Activated naive CD8-positive, alpha-beta T cell treated with anti-CD3 and anti-CD28 coated beads for 36 hours (primary cell): ENCODE measurements around the gene ZC3H12D. TPM values are rescaled to one million over a fixed set of nuclear protein-coding genes. Genes with fewer than 3 reads are reported as not detected.

Experiments used
- DNase-seq: peaks from one replicate; pipeline ENCODE4 v3.0.0; 2021
- H3K27ac Mint-ChIP-seq: one replicate; pipeline ENCODE4 v1.8.0; 2022; ENCODE audit warnings: mild to moderate bottlenecking, moderate library complexity, mixed read lengths
- H3K27me3 Mint-ChIP-seq: one replicate; pipeline ENCODE4 v1.8.0; 2022; ENCODE audit warnings: mild to moderate bottlenecking, mixed read lengths
- H3K36me3 Mint-ChIP-seq: one replicate; pipeline ENCODE4 v1.8.0; 2021; ENCODE audit warnings: mild to moderate bottlenecking, mixed read lengths
- H3K4me1 Mint-ChIP-seq: one replicate; pipeline ENCODE4 v1.8.0; 2021; ENCODE audit warnings: mixed read lengths
- H3K4me3 Mint-ChIP-seq: one replicate; pipeline ENCODE4 v1.8.0; 2022; ENCODE audit warnings: mild to moderate bottlenecking, moderate library complexity, mixed read lengths
- H3K9me3 Mint-ChIP-seq: one replicate; pipeline ENCODE4 v1.8.0; 2022; ENCODE audit warnings: mixed read lengths
- total RNA-seq, 2 experiments: library from RNA; stranded (reverse); gene quantifications; one replicate each; pipeline ENCODE4 v1.2.3, GENCODE V29; 2021

Gene ZC3H12D
- total RNA-seq, 2 experiments from 2014 or later: 27.9 to 28.0 TPM

DNA sequence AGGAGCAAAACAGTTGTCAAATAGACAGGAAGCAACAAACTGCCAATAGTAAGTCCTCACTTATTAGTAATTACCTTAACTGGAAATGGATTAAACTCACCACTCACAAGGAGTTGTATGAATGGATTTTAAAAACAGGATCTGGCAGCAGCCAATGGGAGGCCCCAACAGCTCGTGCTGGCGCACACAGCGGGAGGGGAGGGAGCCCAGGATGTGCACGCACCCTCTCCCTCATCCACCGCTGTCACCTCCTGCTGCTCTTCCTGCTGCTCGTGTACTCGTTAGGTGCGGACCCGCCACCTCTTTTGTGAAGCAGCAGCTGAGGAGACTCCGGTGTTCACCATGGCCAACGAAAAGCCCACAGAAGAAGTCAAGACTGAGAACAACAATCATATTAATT, 84.8 kb downstream of the ZC3H12D start, which contains the start of gene SUMO4:
TSS of gene SUMO4 (plus strand) at position 213 of the 400 bp plus-strand sequence. CDS start at position 343, 130 bp downstream.
- no peaks in the 10 kb centered on the region for H3K9me3 Mint-ChIP-seq

DNA sequence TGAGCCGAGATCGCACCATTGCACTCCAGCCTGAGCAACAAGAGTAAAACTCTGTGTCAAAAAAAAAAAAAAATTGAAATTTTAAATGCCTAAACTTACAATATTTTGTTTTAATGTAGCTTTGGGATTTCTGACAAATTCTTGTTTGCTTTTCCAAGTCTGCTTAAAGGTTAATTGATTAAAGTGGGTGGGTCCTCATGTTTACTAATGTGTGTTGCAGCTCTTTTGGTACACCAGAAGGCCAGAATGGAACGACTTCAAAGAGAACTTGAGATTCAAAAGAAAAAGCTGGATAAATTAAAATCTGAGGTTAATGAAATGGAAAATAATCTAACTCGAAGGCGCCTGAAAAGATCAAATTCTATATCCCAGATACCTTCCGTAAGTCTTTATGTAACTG, 87.4 kb downstream of the ZC3H12D start:
- no peak for DNase-seq
- Mint-ChIP-seq H3K4me3 (no peak overlapping the region), H3K27ac (no peak overlapping the region), H3K27me3 (no peaks in the 10 kb centered on the region), H3K9me3 (no peaks in the 10 kb centered on the region), H3K4me1 (peaks cover 32% of the 10 kb centered on the region), H3K36me3 (peaks cover 67% of the 10 kb centered on the region)

More for the DNA sequence above, 84.8 kb downstream of the ZC3H12D start, which contains the start of gene SUMO4:
- DNase-seq: no peak
- H3K36me3 Mint-ChIP-seq: peaks cover 74% of the 10 kb centered on the region
- no peak within 1 kb of the TSS for H3K4me3 Mint-ChIP-seq
- no peaks in the 10 kb centered on the region for H3K27me3 Mint-ChIP-seq
- peaks cover 24% of the 10 kb centered on the region for H3K4me1 Mint-ChIP-seq
- H3K27ac Mint-ChIP-seq: no peak within 1 kb of the TSS

Other genes starting within 250 kb of the ZC3H12D start
- 10 to 100 TPM; 55.5 to 56.1 TPM for gene TAB2, start 167.3 kb downstream of the ZC3H12D start, total RNA-seq
- gene SUMO4, start 84.8 kb downstream of the ZC3H12D start, total RNA-seq: 1 to 10 TPM; 2.3 to 2.6 TPM
- 10 to 100 TPM; 26.2 to 27.5 TPM for gene PPIL4, start 61.0 kb upstream of the ZC3H12D start, total RNA-seq
- gene GINM1, start 81.4 kb upstream of the ZC3H12D start, total RNA-seq: 10 to 100 TPM; 19.1 to 20.7 TPM
- gene KATNA1, start 163.7 kb upstream of the ZC3H12D start, total RNA-seq: 10 to 100 TPM; 21.9 to 23.2 TPM
- gene LATS1, start 233.1 kb upstream of the ZC3H12D start, total RNA-seq: 10 to 100 TPM; 19.7 to 21.6 TPM